Activated T-helper 17 cell treated with anti-CD3 and anti-CD28 coated beads, Interleukin-2, amount 50 U/mL, for 72 hours (primary cell): ENCODE data around the gene KIAA1549. TPM values are rescaled to one million over a fixed set of nuclear protein-coding genes. Genes with fewer than 3 reads are reported as not detected.
"Not testable (repeated sequence)": the region's sequence is repeated elsewhere in the genome, so short reads cannot be mapped to it uniquely, and the experiment has no call there.

Experiments used
- ATAC-seq: fragments of 150-1000 bp; cut with Tn5 transposase; replicated peaks from 2 replicates; pipeline ENCODE4 v1.10.0; 2021; ENCODE audit warnings: mild to moderate bottlenecking, moderate library complexity
- H3K27ac Mint-ChIP-seq: one replicate; pipeline ENCODE4 v1.8.0; 2022; ENCODE audit warnings: mixed read lengths
- H3K27me3 Mint-ChIP-seq: one replicate; pipeline ENCODE4 v1.8.0; 2022; ENCODE audit warnings: mixed read lengths
- H3K36me3 Mint-ChIP-seq: one replicate; pipeline ENCODE4 v1.8.0; 2022; ENCODE audit warnings: low read depth, mild to moderate bottlenecking, mixed read lengths
- H3K4me1 Mint-ChIP-seq: one replicate; pipeline ENCODE4 v1.8.0; 2022; ENCODE audit warnings: mixed read lengths
- H3K4me3 Mint-ChIP-seq: one replicate; pipeline ENCODE4 v1.8.0; 2022; ENCODE audit warnings: mild to moderate bottlenecking, mixed read lengths
- H3K9me3 Mint-ChIP-seq: one replicate; pipeline ENCODE4 v1.8.0; 2022; ENCODE audit warnings: mixed read lengths
- total RNA-seq, 2 donors: library from RNA; stranded (reverse); gene quantifications; one replicate each; pipeline ENCODE4 v1.2.3, GENCODE V29; 2022

The KIAA1549 gene
- total RNA-seq, 2 donors from 2014 or later = 1.1 to 1.2 TPM

DNA sequence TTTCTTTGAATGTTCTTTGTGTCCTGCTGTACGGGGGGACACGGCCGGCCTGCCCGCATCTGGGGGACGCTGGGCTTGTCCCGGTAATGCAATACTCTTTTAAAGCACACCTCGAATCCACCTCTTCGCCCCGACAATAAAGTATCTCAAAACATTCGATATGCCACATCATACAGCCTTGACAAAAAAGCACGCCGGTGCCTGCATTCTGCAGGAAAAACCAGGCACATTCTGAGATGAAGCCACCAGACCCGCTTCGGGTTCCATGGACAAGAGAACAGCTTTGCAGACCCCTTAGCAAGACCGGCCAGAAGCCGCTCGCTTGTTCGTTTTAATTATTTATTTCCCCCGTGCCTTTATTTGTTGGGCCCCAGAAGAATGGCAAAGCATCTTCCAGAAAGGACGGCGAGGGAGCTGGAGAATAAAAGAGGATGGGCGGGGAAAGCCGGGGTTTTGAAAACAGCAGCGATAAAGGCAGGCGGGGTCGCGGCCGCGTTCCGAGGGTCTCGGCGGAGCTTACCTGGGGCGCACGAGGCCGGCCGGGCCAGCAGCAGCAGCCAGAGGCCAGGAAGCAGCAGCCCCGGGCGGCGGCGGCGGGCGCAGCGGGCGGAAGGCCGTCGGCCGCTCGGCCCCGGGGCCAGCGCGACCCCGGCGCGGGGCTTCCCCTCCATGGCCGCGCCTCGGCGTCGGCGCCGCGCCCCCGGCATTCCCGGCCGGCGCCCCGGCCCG lies 462 bp downstream of the KIAA1549 start:
- ATAC-seq = peak; percentile 48
- peak overlapping the region; percentile 79 for H3K4me3 Mint-ChIP-seq
- H3K9me3 Mint-ChIP-seq = no peaks in the 10 kb centered on the region
- H3K27me3 Mint-ChIP-seq = peaks cover 35% of the 10 kb centered on the region
- H3K4me1 Mint-ChIP-seq = peaks cover 6% of the 10 kb centered on the region
- peaks cover 9% of the 10 kb centered on the region for H3K36me3 Mint-ChIP-seq
- H3K27ac Mint-ChIP-seq = peak overlapping the region; percentile 61

DNA sequence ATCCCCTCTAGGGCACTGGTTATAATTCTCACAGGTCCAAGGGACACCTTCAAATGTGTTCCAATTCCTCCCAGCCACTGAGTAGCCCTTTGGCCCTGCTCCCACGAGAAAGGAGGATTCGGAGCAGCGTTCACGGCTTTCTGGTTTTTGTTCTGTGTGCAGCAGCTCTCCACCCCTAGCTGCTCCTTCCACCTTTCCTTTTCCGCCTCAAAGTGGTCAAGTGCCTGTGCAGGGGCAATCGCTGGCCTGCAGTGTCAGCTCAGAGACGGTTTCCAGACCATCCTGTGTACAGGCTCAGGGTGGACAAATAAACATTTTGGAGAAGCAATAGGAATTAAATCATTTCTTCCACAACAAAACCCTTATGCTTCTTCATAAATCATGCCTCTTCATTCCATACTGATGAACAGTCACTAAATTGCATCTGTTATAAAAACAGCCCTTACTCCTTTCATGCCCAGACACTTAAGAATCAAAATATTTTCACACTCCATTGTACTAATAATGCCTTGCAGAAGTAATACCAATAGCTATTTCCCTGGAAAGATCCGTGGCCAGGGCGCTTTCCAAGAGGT lies 1.1 kb downstream of the KIAA1549 start:
- Mint-ChIP-seq H3K27me3 (peaks cover 37% of the 10 kb centered on the region), H3K36me3 (peaks cover 9% of the 10 kb centered on the region), H3K4me3 (peak overlapping the region; percentile 79), H3K4me1 (peaks cover 6% of the 10 kb centered on the region), H3K27ac (peak overlapping the region; percentile 61), H3K9me3 (no peaks in the 10 kb centered on the region)
- ATAC-seq = no peak

DNA sequence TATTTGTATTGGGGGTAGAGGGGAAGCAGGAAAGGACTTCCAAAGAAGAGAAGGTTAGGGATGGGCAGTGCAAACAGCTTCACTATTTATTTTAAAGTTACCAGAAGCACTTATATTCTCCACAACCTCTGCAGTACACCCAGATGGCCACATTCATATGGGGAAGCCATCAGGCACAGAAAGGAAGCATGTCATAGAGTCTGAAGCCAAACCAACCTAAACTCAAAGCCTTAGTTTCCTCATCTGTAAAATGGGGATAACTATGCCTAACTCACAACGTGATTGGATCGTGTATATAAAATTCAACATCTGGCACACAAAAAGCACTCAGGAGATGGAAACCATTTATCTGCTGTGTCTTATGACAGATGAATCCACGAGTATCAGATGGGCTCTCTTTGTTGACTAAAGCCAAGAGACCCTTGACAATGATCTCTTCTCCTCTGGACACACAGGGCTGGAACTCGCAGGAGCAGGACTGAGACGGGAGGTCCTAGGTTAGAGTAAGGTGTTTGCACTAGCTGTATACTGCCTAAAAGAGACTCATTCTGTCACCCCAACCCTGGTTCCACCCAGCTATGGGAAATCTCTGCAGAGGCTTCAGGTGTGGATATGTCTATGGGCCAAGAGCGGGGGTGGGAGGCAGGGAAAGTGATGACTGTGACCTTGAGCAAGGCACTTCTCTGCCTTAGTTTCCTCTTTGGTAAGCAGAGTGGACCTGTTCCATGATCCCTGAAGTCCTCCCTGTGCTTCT lies 1.8 kb downstream of the KIAA1549 start:
- Mint-ChIP-seq H3K27me3 (peaks cover 40% of the 10 kb centered on the region), H3K9me3 (no peaks in the 10 kb centered on the region)
- ATAC-seq = no peak

DNA sequence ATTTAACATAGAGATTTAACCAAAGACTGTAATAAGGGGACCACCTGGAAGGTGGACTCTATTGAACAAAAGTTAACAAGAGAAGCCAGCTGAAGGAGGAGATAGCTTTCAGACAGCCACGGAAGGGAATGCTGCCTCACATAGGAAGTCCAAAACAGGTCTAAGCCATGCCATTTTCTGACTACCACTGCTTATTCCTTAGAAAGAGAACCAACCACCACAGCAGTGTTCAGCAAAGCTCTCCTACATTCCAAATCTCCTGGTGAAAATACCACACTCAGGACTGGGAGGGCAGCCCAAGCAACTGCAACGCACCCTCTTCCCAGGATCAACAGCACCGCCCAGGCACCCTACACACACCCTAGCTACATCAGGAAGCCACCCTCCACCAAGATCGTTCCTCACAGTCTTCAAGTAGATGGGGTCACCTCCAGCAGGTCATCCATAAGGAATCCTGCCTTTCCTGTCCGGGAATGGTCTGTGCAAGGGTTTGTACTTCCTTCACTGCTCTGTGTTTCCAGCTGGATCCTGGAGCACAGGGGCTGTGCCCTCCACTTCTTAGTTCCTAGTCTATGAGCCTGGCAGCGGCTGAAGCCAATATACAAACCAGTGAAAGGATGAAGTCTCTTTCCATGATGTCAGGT lies 2.5 kb downstream of the KIAA1549 start:
- Mint-ChIP-seq H3K4me3 (no peak overlapping the region), H3K36me3 (peaks cover 9% of the 10 kb centered on the region)

More for the DNA sequence above, 1.8 kb downstream of the KIAA1549 start:
- Mint-ChIP-seq H3K4me1 (peaks cover 6% of the 10 kb centered on the region), H3K27ac (no peak overlapping the region), H3K36me3 (peaks cover 9% of the 10 kb centered on the region), H3K4me3 (no peak overlapping the region)

DNA sequence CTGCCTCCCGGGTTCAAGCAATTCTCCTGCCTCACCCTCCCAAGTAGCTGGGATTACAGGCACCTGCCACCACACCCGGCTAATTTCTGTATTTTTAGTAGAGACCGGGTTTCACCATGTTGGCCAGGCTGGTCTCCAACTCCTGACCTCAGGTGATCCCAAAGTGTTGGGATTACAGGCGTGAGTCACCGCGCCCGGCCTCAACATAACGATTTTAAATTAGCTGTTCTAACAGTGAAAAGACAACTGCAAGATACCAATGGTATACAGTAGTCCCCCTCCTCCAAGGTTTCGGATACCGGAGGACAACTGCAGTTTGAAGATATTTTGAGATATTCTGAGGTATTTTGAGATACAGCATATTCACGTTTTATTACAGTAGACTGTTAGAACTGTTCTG lies 5.0 kb downstream of the KIAA1549 start:
- H3K4me3 Mint-ChIP-seq, H3K4me1 Mint-ChIP-seq, H3K9me3 Mint-ChIP-seq, H3K36me3 Mint-ChIP-seq, H3K27ac Mint-ChIP-seq, ATAC-seq: not testable (repeated sequence)
- H3K27me3 Mint-ChIP-seq = peaks cover 40% of the 10 kb centered on the region

More for the DNA sequence above, 2.5 kb downstream of the KIAA1549 start:
- H3K4me1 Mint-ChIP-seq = peaks cover 6% of the 10 kb centered on the region
- H3K9me3 Mint-ChIP-seq = no peaks in the 10 kb centered on the region
- ATAC-seq = no peak
- peaks cover 40% of the 10 kb centered on the region for H3K27me3 Mint-ChIP-seq
- H3K27ac Mint-ChIP-seq = no peak overlapping the region

DNA sequence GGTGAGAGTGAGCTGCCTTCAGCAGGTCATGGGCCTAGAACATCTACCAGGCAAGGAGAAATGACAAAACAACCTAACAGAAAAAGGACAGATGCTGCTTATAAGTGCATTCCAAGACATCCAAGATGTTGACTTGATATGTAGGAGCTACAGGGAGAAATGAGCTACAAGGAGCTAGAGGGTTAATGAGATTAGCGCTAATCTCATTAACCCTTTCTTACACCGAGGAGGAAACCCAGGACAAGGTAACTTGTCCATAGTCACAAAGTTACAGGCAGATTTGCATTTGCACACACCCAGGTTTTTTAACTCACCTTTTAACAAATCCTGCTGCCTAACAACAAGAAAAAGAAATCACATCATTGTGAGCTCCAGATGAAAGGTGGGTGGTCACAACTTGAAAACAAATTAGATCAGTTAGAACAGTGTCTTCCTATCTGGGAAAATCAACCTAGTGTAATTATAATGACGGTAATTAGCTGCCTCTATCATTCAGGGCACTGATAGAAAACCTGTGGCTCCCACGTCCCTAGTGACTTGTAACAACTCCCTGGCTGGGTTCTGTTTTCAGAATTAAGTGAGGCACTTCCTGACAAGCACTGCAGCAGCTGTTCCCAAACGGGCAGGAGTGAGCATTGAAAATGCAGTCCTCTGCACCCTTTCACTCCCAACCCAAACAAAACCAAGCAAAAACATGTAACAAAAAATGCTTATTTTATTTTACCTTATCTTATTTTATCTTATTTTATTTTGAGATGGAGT lies 5.7 kb downstream of the KIAA1549 start:
- no peak for ATAC-seq
- Mint-ChIP-seq H3K27me3 (peaks cover 37% of the 10 kb centered on the region), H3K4me1 (peaks cover 6% of the 10 kb centered on the region)

DNA sequence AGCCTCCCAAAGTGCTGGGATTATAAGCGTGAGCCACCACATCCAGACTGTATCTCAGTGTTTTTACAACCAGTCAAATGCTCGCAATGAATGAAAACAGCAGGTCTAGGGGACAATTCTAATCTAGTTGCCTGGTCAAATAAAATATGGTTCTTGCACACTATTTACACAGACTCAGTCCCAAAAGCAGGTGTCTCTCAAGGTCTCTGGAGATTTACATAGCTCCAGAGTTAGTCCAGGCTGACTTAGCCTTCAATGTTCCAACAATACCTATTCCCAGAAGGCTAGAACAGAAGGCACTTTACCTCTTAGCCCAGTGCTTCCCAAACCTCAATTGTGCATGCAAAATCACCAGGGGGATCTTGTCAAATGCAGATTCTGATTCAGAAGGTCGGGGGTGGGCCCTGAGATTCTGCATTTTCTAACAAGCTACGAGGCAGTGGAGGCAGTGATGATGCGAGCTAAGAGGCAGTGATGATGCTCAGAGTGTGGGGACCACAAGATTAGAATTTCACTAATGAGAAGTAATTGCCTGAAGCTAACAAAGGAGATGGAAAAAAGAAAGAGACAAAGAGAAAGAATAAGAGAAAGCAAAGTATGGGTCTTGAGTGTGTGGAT lies 6.4 kb downstream of the KIAA1549 start:
- Mint-ChIP-seq H3K36me3 (no peaks in the 10 kb centered on the region), H3K4me3 (no peak overlapping the region), H3K27ac (no peak overlapping the region), H3K9me3 (no peaks in the 10 kb centered on the region), H3K27me3 (peaks cover 30% of the 10 kb centered on the region), H3K4me1 (no peaks in the 10 kb centered on the region)
- no peak for ATAC-seq

More for the DNA sequence above, 5.7 kb downstream of the KIAA1549 start:
- Mint-ChIP-seq H3K9me3 (no peaks in the 10 kb centered on the region), H3K4me3 (no peak overlapping the region), H3K27ac (no peak overlapping the region), H3K36me3 (peaks cover 6% of the 10 kb centered on the region)

DNA sequence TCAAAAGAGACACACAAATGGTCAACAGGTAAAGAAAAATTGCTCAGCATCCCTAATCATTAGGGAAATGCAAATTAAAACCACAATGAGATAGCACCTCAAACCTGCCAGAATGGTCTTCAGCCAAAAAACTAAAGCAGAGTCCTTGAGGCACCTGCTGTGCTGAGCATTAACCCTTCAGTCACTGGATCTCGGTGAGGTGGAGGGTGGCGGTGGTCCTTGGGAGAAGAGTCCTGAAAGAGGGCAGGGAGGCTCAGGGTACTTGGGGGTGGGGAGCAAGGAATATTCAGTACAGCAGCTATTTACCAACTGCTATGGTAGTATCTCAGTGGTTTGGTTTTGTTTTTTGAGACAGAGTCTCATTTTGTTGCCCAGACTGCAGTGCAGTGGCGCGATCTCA lies 7.1 kb downstream of the KIAA1549 start:
- no peaks in the 10 kb centered on the region for H3K9me3 Mint-ChIP-seq
- no peaks in the 10 kb centered on the region for H3K4me1 Mint-ChIP-seq
- H3K27ac Mint-ChIP-seq = no peak overlapping the region
- H3K36me3 Mint-ChIP-seq = no peaks in the 10 kb centered on the region
- H3K4me3 Mint-ChIP-seq = no peak overlapping the region
- H3K27me3 Mint-ChIP-seq = peaks cover 23% of the 10 kb centered on the region
- no peak for ATAC-seq

DNA sequence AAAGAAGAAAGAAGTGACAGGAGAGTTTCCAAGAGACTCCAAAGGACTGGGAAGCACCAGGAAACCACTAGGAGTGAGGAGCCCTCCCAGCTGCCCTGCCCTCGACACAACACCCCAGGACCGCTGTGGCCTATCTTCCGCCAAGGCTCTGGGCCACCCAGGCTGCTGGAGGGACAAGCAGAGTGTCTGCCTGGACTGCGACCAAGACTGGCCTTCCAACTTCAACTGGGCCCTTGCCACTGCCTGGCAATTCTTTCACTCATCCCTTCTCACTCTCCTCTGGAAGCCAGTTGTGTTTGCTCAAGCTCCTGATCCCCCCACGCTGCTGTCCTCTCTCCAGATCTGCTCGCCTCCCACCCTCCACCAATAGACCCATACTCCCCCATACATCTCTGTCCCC lies 10.2 kb downstream of the KIAA1549 start:
- no peaks in the 10 kb centered on the region for H3K36me3 Mint-ChIP-seq
- no peaks in the 10 kb centered on the region for H3K4me1 Mint-ChIP-seq
- peaks cover 14% of the 10 kb centered on the region for H3K27me3 Mint-ChIP-seq
- ATAC-seq = no peak
- no peak overlapping the region for H3K4me3 Mint-ChIP-seq
- no peaks in the 10 kb centered on the region for H3K9me3 Mint-ChIP-seq
- no peak overlapping the region for H3K27ac Mint-ChIP-seq

DNA sequence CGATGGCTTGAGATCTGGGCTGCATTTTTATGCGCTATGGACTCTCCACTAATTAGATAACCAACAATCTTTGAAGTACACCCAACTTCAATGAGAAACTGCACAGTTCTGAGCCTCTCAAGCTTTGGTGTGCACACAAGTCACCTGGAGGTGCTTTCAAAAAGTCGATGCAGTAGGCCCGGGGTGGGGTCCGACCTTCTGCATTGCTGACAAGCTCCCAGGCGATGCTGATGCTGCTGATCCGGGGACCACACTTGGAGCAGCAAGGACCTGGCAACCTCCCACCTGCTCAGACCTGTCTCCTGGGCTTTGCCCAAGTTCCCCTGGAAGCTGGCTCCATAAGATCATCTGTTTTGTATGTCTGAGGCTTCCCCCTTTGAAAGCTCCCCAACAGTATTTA lies 10.7 kb downstream of the KIAA1549 start:
- Mint-ChIP-seq H3K9me3 (no peaks in the 10 kb centered on the region), H3K27me3 (peaks cover 14% of the 10 kb centered on the region), H3K27ac (no peak overlapping the region), H3K4me3 (no peak overlapping the region), H3K4me1 (no peaks in the 10 kb centered on the region), H3K36me3 (no peaks in the 10 kb centered on the region)
- no peak for ATAC-seq

DNA sequence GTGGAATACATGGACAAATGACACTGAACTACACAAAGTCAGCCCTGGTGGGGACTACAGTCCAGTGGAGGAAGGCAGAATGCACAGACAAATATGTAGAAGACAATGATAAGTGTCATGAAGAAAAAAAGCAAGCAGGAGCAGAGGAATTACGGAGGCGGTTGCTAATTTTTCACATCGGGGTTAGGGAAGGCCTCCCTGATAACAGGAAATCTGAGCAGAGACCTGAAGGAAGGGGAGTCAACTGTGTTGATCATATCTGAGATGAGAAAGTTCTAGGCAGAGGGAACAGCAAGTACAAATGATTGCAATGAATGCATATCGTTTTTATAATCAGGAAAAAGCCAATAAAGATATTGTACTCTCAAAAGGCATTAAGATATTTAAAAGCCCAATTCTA lies 14.0 kb downstream of the KIAA1549 start:
- Mint-ChIP-seq H3K4me1 (peaks cover 9% of the 10 kb centered on the region), H3K4me3 (no peak overlapping the region), H3K27me3 (peaks cover 10% of the 10 kb centered on the region), H3K36me3 (no peaks in the 10 kb centered on the region), H3K27ac (no peak overlapping the region), H3K9me3 (no peaks in the 10 kb centered on the region)
- no peak for ATAC-seq

DNA sequence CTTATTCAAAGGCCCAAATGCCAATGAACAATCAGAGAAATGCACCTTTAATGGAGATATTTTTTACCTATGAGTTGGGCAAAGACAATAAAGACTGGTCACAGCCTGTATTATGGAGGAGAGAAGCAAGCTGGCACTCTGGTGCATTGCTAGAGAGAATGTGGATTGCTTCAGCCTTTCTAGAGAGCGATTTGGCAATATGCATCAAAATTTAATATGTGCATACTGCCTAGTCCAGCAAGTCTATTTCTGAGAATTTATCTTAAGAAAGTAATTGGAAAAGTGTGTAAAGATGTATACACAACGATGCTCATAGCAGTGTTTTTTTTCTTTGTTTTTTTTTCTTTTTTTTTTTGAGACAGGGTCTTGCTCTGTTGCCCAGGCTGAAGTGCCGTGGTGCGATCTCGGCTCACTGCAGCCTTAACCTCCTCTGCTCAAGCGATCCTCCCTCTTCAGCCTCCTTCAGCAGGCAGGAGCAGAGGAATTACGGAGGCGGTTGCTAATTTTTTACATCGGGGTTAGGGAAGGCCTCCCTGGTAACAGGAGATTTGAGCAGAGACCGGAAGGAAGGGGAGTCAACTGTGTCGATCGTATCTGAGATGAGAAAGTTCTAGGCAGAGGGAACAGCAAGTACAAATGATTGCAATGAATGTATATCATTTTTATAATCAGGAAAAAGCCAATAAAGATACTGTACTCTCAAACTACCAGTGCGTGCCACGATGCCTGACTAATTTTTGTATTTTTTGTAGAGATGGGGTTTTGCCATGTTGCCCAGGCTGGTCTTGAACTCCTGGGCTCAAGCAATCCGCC lies 16.4 kb downstream of the KIAA1549 start:
- ATAC-seq = no peak
- Mint-ChIP-seq H3K36me3 (no peaks in the 10 kb centered on the region), H3K4me3 (no peak overlapping the region), H3K27ac (no peak overlapping the region), H3K27me3 (peaks cover 6% of the 10 kb centered on the region), H3K4me1 (peaks cover 9% of the 10 kb centered on the region), H3K9me3 (no peaks in the 10 kb centered on the region)

DNA sequence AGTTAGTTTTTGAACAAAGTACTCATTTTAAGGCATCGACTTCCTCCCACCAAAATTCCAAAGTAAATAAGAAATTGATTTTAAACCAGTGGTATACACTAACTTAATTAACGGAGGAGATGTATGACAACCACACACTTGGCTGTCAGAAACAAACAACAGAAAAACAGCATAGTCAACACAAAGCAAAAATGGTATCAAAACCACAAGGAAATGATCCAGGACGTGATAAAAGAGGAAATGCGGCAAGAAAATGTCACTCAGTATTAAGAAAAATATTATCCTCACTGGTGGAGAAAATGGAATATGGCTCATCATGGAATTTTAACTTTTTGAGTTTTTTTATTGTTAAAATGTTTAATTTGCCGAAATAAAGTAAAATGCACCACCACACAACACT lies 17.5 kb downstream of the KIAA1549 start:
- no peak for ATAC-seq
- no peaks in the 10 kb centered on the region for H3K9me3 Mint-ChIP-seq
- H3K4me1 Mint-ChIP-seq = peaks cover 9% of the 10 kb centered on the region
- H3K27ac Mint-ChIP-seq = no peak overlapping the region
- H3K36me3 Mint-ChIP-seq = no peaks in the 10 kb centered on the region
- peaks cover 6% of the 10 kb centered on the region for H3K27me3 Mint-ChIP-seq
- H3K4me3 Mint-ChIP-seq = no peak overlapping the region
